AML-193 (cell line): ENCODE measurements around the gene PCDHA7.
"Not testable (repeated sequence)": the region's sequence is repeated elsewhere in the genome, so short reads cannot be mapped to it uniquely, and the experiment has no call there.

ENCODE experiments used
- DNase-seq, 2 experiments: peaks; one replicate each; lab custom pipeline; 2025; lab: John Stamatoyannopoulos, UW

PCDHA7 gene

DNA sequence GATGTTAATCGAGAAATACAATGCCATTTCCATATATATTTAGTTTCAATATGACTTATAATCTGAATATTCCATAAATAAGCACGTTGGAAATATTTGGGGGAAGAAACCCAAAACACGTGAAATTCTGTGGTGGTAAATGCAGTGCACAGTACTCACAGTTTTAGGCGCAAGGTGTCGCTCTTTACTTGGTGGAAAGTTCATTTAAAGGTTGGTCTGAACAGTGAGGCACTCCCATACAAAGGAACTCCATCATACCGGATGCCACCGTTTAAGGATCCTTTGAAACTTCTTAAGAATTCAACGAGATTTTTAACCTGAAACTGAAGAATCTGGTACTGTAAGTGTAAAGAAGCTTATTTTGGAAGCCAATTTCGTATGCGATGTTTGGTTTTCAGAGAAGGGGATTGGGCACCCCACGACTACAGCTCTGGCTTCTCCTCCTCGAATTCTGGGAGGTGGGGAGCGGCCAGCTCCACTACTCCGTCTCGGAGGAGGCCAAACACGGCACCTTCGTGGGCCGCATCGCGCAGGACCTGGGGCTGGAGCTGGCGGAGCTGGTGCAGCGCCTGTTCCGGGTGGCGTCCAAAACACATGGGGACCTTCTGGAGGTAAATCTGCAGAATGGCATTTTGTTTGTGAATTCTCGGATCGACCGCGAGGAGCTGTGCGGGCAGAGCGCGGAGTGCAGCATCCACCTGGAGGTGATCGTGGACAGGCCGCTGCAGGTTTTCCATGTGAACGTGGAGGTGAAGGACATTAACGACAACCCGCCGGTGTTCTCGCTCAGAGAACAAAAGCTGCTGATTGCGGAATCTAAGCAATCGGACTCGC is 34.9 kb downstream of the PCDHA7 start, which contains the start of gene PCDHA11:
Gene PCDHA11, plus strand, starts transcription at position 237 of the 834 bp plus-strand sequence. Its CDS starts 147 bp downstream, at position 384.
- DNase-seq, result no peak

- DNase-seq, result no peak
Measured at GRCh38 chr5:140869555-140869886, 35.5 kb downstream of the PCDHA7 start.

DNA sequence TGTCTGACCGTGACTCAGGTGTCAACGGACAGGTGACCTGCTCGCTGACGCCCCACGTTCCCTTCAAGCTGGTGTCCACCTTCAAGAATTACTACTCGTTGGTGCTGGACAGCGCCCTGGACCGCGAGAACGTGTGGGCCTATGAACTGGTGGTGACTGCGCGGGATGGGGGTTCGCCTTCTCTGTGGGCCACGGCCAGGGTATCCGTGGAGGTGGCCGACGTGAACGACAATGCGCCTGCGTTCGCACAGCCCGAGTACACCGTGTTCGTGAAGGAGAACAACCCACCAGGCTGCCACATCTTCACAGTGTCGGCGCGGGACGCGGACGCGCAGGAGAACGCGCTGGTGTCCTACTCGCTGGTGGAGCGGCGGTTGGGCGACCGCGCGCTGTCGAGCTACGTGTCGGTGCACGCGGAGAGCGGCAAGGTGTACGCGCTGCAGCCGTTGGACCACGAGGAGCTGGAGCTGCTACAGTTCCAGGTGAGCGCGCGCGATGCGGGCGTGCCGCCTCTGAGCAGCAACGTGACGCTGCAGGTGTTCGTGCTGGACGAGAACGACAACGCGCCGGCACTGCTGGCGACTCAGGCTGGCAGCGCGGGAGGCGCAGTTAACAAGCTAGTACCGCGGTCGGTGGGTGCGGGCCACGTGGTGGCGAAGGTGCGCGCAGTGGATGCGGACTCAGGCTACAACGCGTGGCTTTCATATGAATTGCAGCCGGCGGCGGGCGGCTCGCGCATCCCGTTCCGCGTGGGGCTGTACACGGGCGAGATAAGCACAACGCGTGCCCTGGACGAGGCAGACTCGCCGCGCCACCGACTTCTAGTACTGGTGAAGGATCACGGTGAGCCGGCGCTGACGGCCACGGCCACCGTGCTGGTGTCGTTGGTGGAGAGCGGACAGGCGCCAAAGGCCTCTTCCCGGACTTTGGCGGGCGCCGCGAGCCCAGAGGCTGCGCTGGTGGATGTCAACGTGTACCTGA is 36.4 kb downstream of the PCDHA7 start:
- no peak for DNase-seq

DNA sequence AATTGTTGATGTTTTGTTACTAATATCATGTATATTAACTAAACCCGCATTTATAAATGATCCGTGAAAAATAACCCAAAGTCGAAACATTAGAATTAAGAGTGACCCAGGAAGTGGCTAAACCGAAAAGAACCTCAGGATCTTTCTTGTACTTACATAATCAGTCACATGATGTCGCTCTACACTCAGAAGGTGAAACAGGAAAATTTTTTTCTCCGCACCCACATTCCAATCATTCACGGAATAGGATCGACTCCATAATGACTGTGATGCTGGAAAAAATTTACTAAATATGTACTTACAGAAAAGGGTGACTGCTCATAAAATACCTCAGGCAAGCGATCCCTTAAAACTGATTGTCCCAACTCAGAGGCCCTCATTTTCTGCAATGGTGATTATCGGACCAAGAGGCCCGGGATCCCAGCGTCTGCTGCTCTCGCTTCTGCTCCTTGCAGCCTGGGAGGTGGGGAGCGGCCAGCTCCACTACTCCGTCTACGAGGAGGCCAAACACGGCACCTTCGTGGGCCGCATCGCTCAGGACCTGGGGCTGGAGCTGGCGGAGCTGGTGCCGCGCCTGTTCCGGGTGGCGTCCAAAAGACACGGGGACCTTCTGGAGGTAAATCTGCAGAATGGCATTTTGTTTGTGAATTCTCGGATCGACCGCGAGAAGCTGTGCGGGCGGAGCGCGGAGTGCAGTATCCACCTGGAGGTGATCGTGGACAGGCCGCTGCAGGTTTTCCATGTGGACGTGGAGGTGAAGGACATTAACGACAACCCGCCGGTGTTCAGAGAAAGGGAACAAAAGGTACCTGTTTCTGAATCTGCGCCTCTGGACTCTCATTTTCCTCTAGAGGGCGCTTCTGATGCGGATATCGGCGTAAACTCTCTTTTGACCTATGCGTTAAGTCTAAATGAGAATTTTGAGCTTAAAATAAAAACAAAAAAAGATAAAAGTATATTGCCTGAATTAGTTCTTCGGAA is 41.3 kb downstream of the PCDHA7 start, which contains the start of gene PCDHA12:
Gene PCDHA12, plus strand, starts transcription at position 224 of the 981 bp plus-strand sequence. Its CDS starts 165 bp downstream, at position 389.
- DNase-seq, result no peak

GRCh38 chr5:140876541-140877261 is 42.6 kb downstream of the PCDHA7 start:
- DNase-seq, result not testable (repeated sequence)

DNA sequence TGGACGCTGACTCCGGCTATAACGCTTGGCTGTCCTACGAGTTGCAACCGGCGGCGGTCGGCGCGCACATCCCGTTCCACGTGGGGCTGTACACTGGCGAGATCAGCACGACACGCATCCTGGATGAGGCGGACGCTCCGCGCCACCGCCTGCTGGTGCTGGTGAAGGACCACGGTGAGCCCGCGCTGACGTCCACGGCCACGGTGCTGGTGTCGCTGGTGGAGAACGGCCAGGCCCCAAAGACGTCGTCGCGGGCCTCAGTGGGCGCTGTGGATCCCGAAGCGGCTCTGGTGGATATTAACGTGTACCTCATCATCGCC is 43.2 kb downstream of the PCDHA7 start:
- DNase-seq, result no peak

GRCh38 chr5:140881889-140882590 is 48.0 kb downstream of the PCDHA7 start, which contains the start of gene PCDHA13:
Gene PCDHA13, plus strand, starts transcription at chr5:140882124. Its CDS starts 145 bp downstream, at chr5:140882269.
- no peak for DNase-seq

DNA sequence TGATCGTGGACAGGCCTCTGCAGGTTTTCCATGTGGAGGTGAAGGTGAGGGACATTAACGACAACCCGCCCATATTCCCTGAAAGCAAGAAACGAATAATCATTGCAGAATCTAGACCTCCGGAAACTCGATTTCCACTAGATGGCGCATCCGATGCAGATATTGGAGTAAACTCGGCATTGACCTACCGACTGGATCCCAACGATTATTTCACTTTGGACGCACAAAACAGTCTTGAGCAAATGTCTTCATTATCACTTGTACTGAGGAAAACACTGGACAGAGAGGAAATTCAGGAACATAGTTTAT is 48.5 kb downstream of the PCDHA7 start:
- DNase-seq, result no peak

GRCh38 chr5:140883373-140883772 is 49.3 kb downstream of the PCDHA7 start:
- no peak for DNase-seq

DNA sequence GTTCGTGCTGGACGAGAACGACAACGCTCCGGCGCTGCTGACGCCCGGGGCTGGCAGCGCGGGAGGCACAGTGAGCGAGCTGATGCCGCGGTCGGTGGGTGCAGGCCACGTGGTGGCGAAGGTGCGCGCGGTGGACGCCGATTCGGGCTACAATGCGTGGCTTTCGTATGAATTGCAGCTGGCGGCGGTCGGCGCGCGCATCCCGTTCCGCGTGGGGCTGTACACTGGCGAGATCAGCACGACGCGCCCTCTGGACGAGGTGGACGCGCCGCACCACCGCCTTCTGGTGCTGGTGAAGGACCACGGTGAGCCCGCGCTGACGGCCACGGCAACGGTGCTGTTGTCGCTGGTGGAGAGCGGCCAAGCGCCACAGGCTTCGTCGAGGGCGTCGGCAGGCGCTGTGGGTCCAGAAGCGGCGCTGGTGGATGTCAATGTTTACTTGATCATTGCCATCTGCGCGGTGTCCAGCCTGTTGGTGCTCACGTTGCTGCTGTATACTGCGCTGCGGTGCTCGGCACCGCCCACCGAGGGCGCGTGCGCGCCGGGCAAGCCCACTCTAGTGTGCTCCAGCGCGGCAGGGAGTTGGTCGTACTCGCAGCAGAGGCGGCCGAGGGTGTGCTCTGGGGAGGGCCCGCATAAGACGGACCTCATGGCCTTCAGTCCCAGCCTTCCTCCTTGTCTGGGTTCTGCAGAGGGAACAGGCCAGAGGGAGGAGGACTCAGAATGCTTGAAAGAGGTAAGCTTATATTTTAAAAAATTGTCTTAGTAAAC is 50.0 kb downstream of the PCDHA7 start:
- DNase-seq, result no peak
